Endothelial cell of umbilical vein (primary cell): ENCODE results near the gene AGPS. TPM values are rescaled to one million over a fixed set of nuclear protein-coding genes. Genes with fewer than 3 reads are reported as not detected.

Experiments
- BruUV-seq: library from RNA; stranded (reverse); fragments of 400-500 nt; replicated peaks from 2 replicates; lab custom pipeline; 2021; lab: Mats Ljungman, UMichigan
- CTCF ChIA-PET: fragments of 300-600, 350-600 bp; sonication (Branson Sonifier 250); formaldehyde crosslinking; loops from one replicate; lab custom pipeline; 2021; ENCODE audit warnings: antibody characterized with exemption, inconsistent platforms; lab: Charles Lee
- POLR2A ChIA-PET: fragments of 300-600, 350-600 bp; sonication (Branson Sonifier 250); formaldehyde crosslinking; loops from one replicate; lab custom pipeline; 2021; ENCODE audit warnings: antibody characterized with exemption, inconsistent platforms; lab: Charles Lee
- DNase-seq: peaks from one replicate; pipeline ENCODE4 v3.0.0-alpha.2; 2011; ENCODE audit warnings: low read depth, low spot score
- FAIRE-seq: peaks from 2 replicates; lab custom pipeline; 2011; peaks lifted over from hg19 to GRCh38; lab: Jason Lieb, UNC
- H2AFZ ChIP-seq: 2 replicates; pipeline ENCODE4 v1.6.0; 2012; ENCODE audit warnings: low read depth, low read length, control low read depth, inconsistent platforms
- H3K27ac ChIP-seq: 2 replicates; pipeline ENCODE4 v1.5.1; 2011; ENCODE audit warnings: low read depth, mild to moderate bottlenecking, control low read depth, low read length, moderate library complexity; ENCODE audit not compliant: insufficient read depth
- H3K27me3 ChIP-seq, 2 experiments: 2 replicates each; pipeline versions ENCODE4 v1.6.0 to v1.6.1; 2011; ENCODE audit warnings: low read length in 2 of 2, mixed read lengths in 1 of 2; ENCODE audit not compliant: control insufficient read depth in 2 of 2, insufficient read depth in 2 of 2
- H3K36me3 ChIP-seq, 2 experiments: 2 replicates in 1 of 2; 3 replicates in 1 of 2; pipeline ENCODE4 v1.5.1; 2011; ENCODE audit warnings: low read length in 2 of 2, mild to moderate bottlenecking in 1 of 2, moderate library complexity in 1 of 2; ENCODE audit not compliant: control insufficient read depth in 2 of 2, insufficient read depth in 2 of 2; ENCODE audit errors: extremely low read depth in 1 of 2
- H3K4me1 ChIP-seq: 3 replicates; pipeline ENCODE4 v1.5.1; 2011; ENCODE audit warnings: mild to moderate bottlenecking, low read length; ENCODE audit not compliant: control insufficient read depth, insufficient read depth; ENCODE audit errors: extremely low read depth
- H3K4me2 ChIP-seq: 2 replicates; pipeline ENCODE4 v1.6.1; 2011; ENCODE audit warnings: low read length, control low read depth, mixed read lengths; ENCODE audit not compliant: insufficient read depth
- H3K4me3 ChIP-seq, 3 experiments: fragments of 200-600 bp in 1 of 3; sonication (generic), shearing (Covaris generic) in 1 of 3; replicated peaks in 1 of 3; 2 replicates each; pipeline ENCODE4 v1.5.1; 2011 to 2016; ENCODE audit warnings: control low read depth in 3 of 3, low read length in 3 of 3, mild to moderate bottlenecking in 2 of 3, inconsistent platforms in 1 of 3, low read depth in 1 of 3, moderate library complexity in 1 of 3; ENCODE audit not compliant: insufficient read depth in 1 of 3
- H3K79me2 ChIP-seq: 2 replicates; pipeline ENCODE4 v1.6.0; 2012; ENCODE audit warnings: low read length, inconsistent platforms; ENCODE audit not compliant: control insufficient read depth, insufficient read depth
- H3K9ac ChIP-seq: replicated peaks from 2 replicates; pipeline ENCODE3; 2011; ENCODE audit warnings: low read length, control low read depth; ENCODE audit not compliant: insufficient read depth; ENCODE audit errors: extremely low read depth
- H3K9me1 ChIP-seq: replicated peaks from 3 replicates; pipeline ENCODE4 v1.6.0; 2011; ENCODE audit warnings: mild to moderate bottlenecking, low read length; ENCODE audit not compliant: control insufficient read depth, insufficient read depth; ENCODE audit errors: extremely low read depth
- H3K9me3 ChIP-seq: replicated peaks from 2 replicates; pipeline ENCODE4 v1.5.1; 2012; ENCODE audit warnings: low read length, inconsistent platforms; ENCODE audit not compliant: control insufficient read depth, insufficient read depth
- H4K20me1 ChIP-seq: replicated peaks from 2 replicates; pipeline ENCODE3; 2011; ENCODE audit warnings: mild to moderate bottlenecking, low read length; ENCODE audit not compliant: control insufficient read depth, insufficient read depth; ENCODE audit errors: extremely low read depth
- CTCF ChIP-seq, 2 donors: IDR thresholded peaks; 1 replicate in 1 of 2; 2 replicates in 1 of 2; pipeline ENCODE4 v1.5.1; 2011; ENCODE audit warnings: low read length in 2 of 2, mild to moderate bottlenecking in 2 of 2, moderate library complexity in 2 of 2, control low read depth in 1 of 2, inconsistent platforms in 1 of 2, low read depth in 1 of 2; ENCODE audit not compliant: insufficient read depth in 1 of 2; ENCODE audit errors: extremely low read depth in 1 of 2
- EZH2 ChIP-seq: IDR thresholded peaks from 2 replicates; pipeline ENCODE4 v1.6.1; 2012; ENCODE audit warnings: borderline replicate concordance, low read depth, mild to moderate bottlenecking, moderate library complexity, low read length, inconsistent platforms; ENCODE audit not compliant: severe bottlenecking
- FOS ChIP-seq: IDR thresholded peaks from 2 replicates; pipeline ENCODE4 v1.6.1; 2011; ENCODE audit warnings: mild to moderate bottlenecking, low read length, moderate library complexity, borderline replicate concordance; ENCODE audit not compliant: insufficient read depth
- GATA2 ChIP-seq: IDR thresholded peaks from 2 replicates; pipeline ENCODE4 v1.7.0; 2011; ENCODE audit warnings: low read depth, mild to moderate bottlenecking, moderate library complexity, mixed read lengths, low read length; ENCODE audit not compliant: insufficient read length, insufficient read depth
- JUN ChIP-seq: IDR thresholded peaks from 2 replicates; pipeline ENCODE4 v1.6.1; 2011; ENCODE audit warnings: borderline replicate concordance, low read depth; ENCODE audit not compliant: insufficient read length, insufficient read depth
- MAX ChIP-seq: IDR thresholded peaks from 2 replicates; pipeline ENCODE4 v1.6.1; 2011; ENCODE audit not compliant: insufficient read depth, insufficient read length
- MYC ChIP-seq: IDR thresholded peaks from one replicate; pipeline ENCODE4 v1.6.1; 2011; ENCODE audit warnings: mild to moderate bottlenecking, low read depth, low read length
- POLR2A ChIP-seq: IDR thresholded peaks from 2 replicates; pipeline ENCODE4 v1.6.1; 2012; ENCODE audit warnings: low read depth, mild to moderate bottlenecking, control low read depth, low read length
- POLR2AphosphoS5 ChIP-seq: IDR thresholded peaks from 2 replicates; pipeline ENCODE4 v1.6.1; 2012; ENCODE audit warnings: low read depth, mild to moderate bottlenecking, control low read depth, low read length, moderate library complexity; ENCODE audit not compliant: insufficient read depth
- dilution Hi-C: fragments of 300-500 bp; cut with MboI; formaldehyde crosslinking; loops from one replicate; pipeline ENCODE4 v1.15.0; 2019; ENCODE audit warnings: low sequenced_read_pairs; ENCODE audit not compliant: extremely low pct_ligation_motif_present
- intact Hi-C: fragments of 100-400 bp; cut with micrococcal nuclease; formaldehyde crosslinking; loops from one replicate; pipeline ENCODE4 v1.10.0; 2022
- polyA plus RNA-seq, 4 experiments: library from polyadenylated mRNA; depleted of rRNA in 3 of 4; stranded (reverse) in 3 of 4; unstranded in 1 of 4; fragments of >200 nt; gene quantifications; 2 replicates each; pipeline versions ENCODE4 v1.2.1 to v1.2.3, GENCODE V29; 2011 to 2012; ENCODE audit warnings: missing spikeins in 1 of 4
- total RNA-seq: library from RNA; stranded (reverse); gene quantifications from 2 replicates; pipeline ENCODE4 v1.2.3, GENCODE V29; 2021

AGPS gene
- total and polyA plus RNA-seq, 2 donors (not counting 3 experiments of a cell fraction or from before 2014, with no cell fraction given), result 10.1 to 96.5 TPM

GRCh38 chr2:177574356-177574755 lies 181.8 kb downstream of the AGPS start:
- dilution Hi-C loops (no loop called here), intact Hi-C loops (no loop called here)
- no peaks in the 10 kb centered on the region for H4K20me1 ChIP-seq
- H3K27me3 ChIP-seq, result peaks cover 0 to 4% of the 10 kb centered on the region in 2 experiments
- no peak overlapping the region for H3K27ac ChIP-seq
- no peaks in the 10 kb centered on the region for H3K9me1 ChIP-seq
- no TSS peak for BruUV-seq
- CTCF ChIA-PET, result no interaction called here
- no peaks in the 10 kb centered on the region for H3K79me2 ChIP-seq
- no peak for FAIRE-seq
- TF ChIP-seq CTCF (IDR thresholded peaks at IDR 0.05; ENCODE audit: extremely low read depth in 1 of 2, insufficient read depth in 1 of 2, low read depth in 1 of 2, low read length in 2 of 2) (no peak), POLR2AphosphoS5 (no peak), MYC (no peak), GATA2 (no peak), MAX (no peak), JUN (no peak), POLR2A (no peak), EZH2 (no peak), FOS (no peak)
- no peak overlapping the region for H3K9ac ChIP-seq
- no peak overlapping the region for H2AFZ ChIP-seq
- H3K4me2 ChIP-seq, result no peak overlapping the region
- no peaks in the 10 kb centered on the region for H3K36me3 ChIP-seq
- no peaks in the 10 kb centered on the region for H3K9me3 ChIP-seq
- H3K4me3 ChIP-seq, result no peak overlapping the region
- POLR2A ChIA-PET, result no interaction called here
- no peaks in the 10 kb centered on the region for H3K4me1 ChIP-seq
- DNase-seq, result no peak
